GM21528 (cell line): ENCODE results near the gene APCDD1.

Experiments used
- ATAC-seq: cut with Tn5 transposase; IDR thresholded peaks from one replicate; pipeline ENCODE4 v1.9.1; 2021; ENCODE audit warnings: mild to moderate bottlenecking, moderate library complexity; ENCODE audit not compliant: unreplicated experiment, low FRiP score

Gene APCDD1

DNA sequence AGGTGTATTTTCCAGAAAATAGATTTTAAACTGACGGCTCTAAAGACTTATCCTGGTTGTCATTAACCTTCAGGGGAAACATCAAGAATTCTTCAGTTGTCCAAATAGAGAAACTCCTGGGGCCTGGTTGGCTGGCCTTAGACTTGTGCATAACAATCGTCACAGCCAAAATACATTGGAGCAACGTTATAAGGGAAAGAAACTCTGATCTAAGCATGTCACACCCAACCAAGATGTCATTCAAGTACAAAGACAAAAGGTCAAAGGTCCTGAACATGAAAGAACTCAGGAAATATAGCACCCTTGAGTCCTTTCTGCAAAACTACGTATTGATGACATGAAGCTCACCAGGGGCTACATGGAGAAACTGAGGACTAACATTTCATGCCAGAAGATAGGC, 23.8 kb upstream of the APCDD1 start:
- ATAC-seq, result no peak

DNA sequence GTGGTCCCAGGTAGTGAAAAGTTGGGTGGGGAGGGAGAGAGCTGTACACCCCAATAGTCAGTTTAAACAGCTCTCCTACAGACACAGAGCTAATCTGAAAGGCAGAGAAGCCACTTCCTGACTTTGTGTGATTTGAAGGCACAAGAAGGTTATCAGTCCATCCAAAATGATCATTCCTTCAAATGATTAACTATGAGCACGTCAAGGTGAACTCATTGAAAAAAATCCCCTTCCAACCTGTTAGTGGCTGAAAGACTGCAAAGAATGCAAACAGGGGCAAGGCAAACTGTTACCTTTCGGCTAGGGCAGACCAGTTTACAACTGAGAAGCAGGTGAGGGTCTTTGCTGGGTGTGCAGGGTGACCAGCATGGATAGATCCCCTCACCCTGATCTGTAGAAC, 22.8 kb upstream of the APCDD1 start:
- no peak for ATAC-seq

DNA sequence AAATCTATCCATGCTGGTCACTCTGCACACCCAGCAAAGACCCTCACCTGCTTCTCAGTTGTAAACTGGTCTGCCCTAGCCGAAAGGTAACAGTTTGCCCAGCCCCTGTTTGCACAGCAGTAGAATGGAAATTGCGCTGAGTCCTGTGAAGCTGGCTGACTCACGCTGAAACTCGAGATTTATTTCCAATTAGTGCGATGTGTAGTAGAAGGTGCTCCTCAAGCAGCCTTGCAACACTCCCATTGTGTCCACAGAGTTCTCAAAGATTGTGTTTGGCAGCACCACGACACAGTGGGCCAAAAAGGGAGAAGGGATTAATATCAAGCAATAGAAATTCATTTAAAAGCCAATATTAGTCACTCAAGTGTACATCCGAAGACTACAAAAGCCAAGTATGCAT, 21.7 kb upstream of the APCDD1 start:
- no peak for ATAC-seq

DNA sequence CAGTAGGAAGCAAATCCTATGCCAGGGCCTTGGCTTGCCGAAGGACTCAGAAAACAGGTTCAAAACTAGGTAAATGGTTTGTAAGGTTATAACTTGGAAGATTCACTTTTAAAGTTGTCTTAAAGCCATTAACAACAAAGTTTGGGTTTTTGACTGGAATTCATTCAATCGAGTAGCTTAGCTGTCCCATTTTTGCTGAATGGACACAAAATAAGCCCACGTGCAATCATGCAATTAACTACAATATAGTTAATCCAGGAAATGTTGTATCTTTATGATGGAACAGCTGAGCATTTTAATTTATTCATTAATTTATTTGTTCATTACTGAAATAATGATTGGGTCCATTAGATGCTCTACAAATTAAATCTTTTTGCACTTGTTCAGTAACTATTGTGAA, 18.3 kb upstream of the APCDD1 start:
- ATAC-seq, result no peak

DNA sequence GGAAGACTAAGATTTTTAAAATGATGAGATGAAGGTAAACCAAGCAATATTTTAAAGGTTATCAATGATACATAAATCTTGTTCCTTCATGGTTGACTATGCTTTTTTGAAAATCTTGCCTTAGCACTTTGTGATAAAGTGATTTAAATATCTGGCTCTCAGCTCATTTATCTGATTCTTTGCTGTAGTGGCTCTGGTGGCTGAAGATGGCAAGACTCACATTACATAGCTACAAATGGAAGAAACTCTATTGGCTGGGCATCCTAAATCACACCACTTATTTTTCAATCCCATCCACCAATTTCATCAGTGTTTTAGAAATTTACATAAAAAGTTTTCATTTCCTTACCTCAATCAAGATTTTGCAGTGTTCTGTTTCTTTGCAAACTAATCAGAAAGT, 16.6 kb upstream of the APCDD1 start:
- ATAC-seq, result no peak

DNA sequence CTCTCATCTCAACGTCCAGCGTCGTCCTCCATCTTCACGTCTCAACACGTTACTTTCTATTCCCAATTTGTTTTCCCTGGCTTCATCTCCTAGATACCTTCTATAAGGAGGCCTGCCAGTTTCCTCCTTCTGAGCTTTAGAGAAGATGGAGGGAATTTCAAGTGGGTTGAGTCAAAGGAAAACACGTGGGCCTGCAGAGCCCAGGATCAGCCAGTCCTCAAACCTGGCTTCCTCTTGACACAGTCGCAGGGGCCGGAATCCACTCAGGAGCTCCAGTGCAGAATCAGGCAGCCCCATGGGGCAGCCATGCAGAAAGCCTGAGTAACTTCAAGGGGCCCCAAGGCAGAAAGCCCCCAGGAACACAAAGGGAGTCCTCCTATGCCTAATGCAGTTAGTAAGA, 14.5 kb upstream of the APCDD1 start:
- ATAC-seq, result no peak

DNA sequence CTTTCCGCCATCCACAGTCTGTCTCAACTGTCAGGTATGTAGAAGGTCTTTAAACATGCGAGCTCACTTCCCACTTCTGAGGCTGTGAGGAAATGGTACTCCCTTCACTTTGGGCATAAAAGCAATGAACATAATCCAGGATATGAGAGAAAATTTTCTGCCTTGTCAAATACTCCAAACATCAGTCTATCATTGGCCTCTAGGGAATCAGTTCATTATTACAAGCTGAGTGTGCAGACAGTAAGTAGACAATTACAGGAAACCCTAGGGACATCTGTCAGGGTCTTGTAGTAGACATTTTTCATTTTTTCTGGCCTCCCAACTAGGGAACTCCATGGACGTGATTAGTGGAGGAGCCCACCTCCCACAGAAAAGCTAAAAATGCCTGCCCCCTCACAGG, 13.6 kb upstream of the APCDD1 start:
- ATAC-seq, result no peak

DNA sequence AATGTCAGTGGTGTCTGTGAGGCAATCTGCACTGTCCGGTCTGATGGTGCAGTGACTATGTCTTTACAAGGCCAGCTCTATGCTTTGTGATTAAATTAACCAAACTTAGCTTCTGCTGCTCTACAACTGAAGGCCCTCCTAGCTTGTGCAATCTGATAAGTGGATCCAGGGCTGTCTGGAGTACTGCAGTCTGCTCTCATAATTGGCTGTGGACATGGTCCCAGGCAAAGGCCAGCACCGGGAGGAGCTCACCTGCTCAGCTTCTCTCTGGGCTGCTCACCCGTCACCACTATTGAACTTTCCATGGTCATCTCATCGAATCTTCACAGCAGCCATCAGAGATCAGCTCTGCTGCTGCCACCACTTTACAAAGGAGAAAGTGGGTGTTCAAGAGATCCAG, 13.0 kb upstream of the APCDD1 start:
- ATAC-seq, result no peak

DNA sequence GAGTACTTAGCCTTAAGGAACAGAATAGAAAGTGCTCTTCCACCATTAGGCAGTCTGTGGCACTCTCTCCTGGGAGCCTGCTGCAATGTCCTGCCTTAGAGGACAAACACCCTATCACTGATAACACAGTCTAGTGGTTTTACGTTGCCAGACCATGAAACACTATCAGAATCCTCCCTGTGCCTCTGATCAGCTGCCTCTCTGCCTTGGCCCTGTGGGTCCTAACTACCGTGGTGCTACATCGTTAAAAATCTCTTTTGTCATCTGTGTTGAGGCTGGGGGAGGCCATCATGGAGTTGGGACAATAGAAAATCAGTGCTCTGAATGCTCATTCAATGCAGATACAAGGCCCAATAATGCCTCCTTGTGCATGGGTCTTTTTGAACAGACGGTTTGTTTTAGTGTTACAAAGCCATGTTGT, 11.9 kb upstream of the APCDD1 start:
- no peak for ATAC-seq

DNA sequence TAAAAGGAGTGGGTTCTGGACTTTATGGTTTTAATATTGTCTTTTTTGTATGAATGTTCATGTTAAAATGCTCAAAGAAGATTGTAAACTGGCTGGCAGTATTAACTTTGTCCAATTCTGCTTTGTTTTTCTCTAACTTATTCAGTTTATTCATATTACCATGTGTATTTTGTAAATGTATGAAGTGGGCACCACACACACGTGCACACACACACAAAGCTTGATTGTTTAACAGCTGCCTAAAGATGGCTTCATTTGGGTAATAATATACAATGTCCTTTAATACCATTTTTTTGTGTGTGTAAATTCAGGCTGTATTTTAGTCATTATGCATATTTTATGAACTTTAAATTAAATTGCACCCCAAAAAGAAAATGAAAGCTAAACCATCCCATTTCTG, 11.4 kb upstream of the APCDD1 start:
- ATAC-seq, result no peak

DNA sequence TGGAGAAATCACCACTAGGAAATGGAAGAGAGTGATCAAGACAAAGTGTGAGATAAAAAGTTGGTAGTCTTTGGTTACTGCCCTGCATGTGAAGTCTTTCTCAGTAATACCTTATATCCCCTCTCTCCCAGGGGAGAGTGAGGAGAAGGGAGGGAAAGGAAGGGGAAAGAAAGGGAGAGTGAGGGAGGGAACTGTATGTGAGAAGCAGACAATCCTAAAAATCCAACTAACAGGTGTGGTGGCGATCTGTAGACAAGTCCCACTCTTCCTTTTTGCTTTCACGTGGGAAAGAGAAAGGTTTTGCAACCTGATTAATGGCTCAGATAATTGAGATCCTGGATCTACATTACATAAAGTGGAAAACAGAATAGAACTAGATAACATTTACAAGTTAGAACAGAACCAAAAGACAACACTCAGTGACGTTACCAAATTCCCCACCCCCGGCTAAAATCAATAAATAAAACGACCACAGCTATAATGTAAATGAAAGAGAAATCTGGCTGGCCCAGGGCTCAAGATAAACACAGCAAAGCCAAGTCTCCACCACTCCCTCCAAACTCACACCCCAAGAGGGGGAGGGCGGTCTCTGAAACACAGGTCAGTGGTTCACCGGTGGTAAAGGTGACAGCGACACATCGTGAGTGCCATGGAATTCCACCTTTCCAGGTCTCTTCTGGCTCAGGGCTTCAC, 10.0 kb upstream of the APCDD1 start:
- ATAC-seq, result no peak

DNA sequence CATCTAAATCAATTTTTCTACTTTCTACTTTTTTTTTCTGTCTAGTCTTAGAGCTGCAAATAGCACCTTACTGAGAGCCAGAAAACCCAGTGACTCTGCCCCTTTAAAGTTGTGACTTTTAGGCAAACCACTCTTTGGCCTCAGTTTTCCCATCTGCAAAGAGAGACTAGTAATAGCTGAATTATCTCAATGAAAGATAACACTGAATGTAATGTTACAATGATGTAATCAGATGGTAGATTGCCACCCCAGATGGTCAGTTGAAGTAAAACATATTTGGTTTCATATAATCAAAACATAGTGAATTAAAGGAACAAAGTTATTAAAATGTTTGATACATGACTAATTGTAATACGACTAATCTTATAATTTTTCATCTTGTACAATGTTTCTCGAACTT, 5.0 kb upstream of the APCDD1 start:
- ATAC-seq, result no peak

DNA sequence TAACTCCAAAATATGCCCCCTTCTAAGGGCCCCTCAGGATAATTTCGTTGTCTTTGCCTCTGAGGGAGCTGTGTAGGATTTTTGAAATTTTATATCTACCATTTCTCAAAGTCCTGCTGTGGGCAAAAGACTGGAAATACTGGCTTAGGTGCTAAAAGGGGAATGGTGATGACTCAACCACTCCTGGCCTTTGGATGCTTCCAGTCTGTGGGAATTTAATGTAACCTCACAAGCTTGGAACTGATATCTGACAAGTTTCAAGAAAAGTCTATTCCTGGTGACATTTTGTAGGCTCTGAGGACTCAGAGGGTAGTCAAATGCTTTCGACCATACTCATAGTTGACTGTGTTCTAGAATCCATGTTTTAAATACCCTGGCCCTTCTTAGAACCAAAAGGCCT, 3.4 kb upstream of the APCDD1 start:
- ATAC-seq, result no peak

DNA sequence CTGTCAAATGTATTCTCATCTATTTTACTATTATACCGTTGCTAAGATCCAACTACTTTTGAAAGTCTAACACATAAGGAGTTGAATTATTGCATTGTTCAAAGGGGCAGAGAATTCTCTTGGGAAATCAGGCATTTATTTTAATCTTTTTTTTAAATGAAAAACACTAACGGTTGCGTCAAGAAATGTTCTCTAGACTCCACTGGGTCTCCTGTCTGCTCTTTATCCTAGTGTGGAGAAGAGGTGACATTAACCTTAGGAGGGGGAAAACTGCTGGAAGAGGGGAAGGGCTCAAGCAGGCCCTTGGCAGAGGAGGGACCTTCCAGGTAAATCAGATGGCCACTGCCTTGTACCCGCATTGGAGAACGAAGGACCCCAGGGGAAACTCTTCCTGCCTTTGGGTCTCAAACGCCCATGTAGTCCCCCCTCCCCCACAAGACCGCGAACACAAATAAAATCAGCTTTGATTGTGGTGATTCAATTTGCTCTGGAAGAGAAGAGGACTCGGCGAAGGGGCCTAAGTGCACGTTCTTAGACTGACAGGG, 1.1 kb upstream of the APCDD1 start:
- ATAC-seq, result no peak

DNA sequence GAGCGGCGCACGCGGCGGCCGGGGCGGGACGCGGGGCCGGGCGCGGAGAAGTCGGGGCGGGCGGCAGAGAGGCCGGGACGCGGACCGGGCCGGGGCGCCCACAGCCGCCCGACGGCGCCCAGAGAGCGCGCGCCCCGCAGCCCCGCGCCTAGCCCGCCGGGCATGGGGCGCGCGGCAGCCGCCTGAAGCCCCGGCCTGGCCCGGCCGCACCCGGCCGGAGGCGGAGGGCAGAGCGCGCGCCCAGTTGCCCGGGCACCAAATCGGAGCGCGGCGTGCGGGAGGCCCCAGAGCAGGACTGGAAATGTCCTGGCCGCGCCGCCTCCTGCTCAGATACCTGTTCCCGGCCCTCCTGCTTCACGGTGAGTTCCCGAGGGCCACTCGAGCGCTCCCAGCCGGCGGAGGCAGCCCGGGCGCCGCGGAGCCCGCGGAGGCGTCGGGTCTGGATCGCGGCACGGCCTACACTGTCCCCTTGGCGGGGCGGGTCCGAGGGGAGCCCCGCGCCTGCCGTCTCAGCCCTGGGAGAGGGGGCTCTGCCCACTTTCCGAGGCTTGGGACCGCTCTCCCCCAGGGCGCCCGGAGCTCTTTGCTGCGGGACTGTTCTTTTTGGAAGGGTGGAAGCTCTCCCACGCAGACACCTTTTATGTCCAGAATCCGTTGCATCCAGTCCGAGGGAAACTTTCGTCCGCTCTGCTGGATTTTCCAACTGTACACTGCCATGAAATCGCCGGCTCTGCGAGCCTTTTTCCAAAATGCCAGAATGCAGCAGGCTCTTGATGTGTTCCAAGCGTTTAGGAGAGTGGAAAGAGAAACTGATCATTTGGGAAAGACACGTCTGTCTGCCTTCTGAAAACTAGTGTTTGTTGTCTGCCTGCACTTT, 484 bp downstream of the APCDD1 start:
- ATAC-seq, result no peak

DNA sequence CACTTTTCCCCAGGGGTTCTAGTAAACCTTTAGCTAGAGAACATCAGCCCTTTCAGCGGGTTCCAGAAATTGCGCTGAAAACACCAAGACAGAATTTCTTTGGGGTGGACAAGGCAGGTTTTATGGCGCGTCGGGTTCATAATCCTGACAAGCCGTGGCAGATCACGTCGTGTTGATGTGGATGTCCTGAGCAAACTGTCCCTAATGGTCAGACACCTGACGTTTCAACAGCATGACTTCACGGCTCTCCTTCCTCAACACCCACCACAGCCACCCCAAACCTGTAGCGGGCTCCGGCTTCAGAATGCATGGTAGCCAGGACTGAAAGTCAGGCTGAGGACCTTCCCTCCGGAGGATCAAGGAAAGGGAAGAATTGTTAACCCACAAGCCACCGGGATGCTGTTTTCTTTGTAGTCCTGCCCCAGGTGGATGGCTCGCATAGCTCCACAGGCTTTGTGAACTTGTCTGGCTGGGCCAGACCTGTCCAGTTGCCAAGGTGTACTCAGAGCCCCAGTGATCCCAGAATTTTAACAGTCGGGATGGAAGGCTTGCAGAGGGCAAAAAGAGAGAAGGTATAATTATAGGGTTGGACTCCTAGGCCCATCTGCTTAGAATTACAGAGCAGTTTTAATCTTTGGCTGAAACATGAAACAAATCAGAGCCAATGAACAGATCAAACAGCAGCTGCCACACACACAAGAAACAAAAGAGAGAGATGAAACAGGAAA, 1.5 kb downstream of the APCDD1 start:
- no peak for ATAC-seq

DNA sequence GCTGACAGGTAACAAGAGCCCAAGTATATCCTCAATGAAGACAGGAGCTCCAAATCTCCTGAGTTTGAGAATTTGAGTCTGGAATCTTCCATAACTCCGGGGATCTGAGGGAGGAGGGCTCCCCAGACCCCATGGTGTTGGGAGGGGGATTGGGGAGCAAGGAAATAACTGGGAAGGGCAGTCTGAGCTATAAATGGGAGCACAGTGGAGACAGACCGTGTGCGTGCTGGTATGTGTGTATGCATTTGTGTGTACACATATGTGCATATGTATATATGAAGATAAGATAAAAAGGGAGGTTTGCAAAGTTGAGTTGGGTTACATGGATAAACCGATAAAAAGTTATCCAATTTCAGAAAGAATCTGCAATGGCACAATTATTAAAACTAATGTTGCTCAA, 2.3 kb downstream of the APCDD1 start:
- ATAC-seq, result no peak

DNA sequence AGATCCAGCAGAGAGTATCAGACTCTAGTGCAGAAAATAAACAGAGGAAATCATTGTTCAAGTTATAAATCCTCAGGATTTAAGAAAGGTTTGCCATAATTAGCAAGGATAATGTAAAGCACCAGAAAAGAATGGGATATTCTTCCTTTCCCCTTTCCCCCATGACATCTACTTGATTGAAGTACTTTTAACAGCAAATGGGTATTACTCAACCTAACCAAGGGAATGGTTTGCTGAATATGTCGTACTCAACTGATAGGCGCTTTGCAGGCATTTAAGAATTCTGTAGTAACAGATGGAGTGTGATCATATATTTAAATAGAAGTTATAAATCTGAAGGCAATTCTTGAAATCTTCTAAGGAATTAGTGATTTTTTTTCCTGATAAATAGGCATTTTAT, 2.7 kb downstream of the APCDD1 start:
- no peak for ATAC-seq

DNA sequence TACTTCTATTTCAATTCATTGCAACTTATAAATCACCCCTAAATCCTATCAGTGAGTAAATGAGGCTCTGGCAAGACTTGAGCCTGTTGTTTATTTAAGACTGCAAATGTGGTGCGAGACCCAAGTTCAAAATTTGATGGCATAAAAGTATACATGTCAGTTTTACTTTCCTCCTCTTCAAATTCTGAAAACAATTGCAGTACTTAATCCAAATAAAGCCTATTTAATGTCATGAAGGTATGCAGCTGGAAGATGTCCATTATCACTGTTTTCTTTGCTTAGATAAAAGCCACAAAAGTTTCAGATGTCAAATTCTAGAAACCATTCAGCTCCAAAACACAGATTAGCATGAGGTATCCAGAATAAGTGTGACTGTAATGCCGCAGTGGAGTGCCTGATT, 3.3 kb downstream of the APCDD1 start:
- ATAC-seq, result no peak

DNA sequence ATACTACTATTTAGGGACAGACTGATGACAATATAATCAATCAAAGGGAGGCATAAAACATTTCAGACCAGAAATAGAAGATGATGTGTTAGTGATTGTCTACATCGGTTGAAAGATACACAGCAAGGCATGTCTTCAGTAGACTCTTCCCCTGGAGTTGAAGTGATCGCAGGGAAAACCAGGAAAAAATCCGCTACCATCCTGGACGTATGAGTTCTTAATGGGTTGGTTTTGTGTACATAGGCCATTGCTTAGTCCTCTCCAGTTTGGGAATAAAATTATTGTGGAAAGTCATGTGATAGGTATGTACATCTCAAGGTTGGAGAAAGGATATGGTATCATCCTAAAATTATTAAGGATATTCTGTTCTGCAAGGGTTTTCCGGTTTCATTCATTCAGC, 4.3 kb downstream of the APCDD1 start:
- ATAC-seq, result no peak

DNA sequence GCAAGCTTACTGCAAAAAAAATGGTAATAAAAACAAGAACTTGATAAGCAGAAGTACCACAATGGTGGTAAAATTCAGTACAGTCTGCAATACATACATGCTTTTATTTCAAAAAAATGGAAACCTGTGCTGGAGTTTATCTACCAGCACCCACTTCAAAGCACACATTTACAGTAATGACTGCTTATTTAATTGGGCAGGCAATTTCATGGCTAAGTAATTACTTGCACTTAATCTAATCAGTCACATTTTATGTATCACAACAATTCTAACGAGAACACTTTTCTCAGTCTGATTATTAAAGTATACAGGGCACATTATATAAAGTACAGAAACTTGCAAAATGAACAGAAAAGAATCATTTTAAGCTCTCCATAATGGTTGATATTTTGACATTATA, 5.2 kb downstream of the APCDD1 start:
- no peak for ATAC-seq
